Ovary (tissue), 9 donors: Measurements from ENCODE around the gene GMPS. TPM values are rescaled to one million over a fixed set of nuclear protein-coding genes. Genes with fewer than 3 reads are reported as not detected.

ENCODE experiments used
- DNase-seq, 5 donors: peaks; one replicate each; pipeline ENCODE4 v3.0.0-alpha.2; 2019 to 2020
- H3K27ac ChIP-seq, 2 donors: fragments of 200-600 bp; one replicate each; pipeline versions ENCODE4 v1.5.1 to v1.8.0; 2019 to 2022
- H3K27me3 ChIP-seq: fragments of 200-600 bp; one replicate; pipeline ENCODE4 v1.8.0; 2022
- H3K36me3 ChIP-seq: fragments of 200-600 bp; sonication (generic); one replicate; pipeline ENCODE4 v1.5.1; 2019
- H3K4me1 ChIP-seq: one replicate; pipeline ENCODE4 v1.8.1; 2013; ENCODE audit warnings: mild to moderate bottlenecking, moderate library complexity; ENCODE audit not compliant: insufficient read depth
- H3K4me3 ChIP-seq: fragments of 200-600 bp; sonication (generic); one replicate; pipeline ENCODE4 v1.5.1; 2017
- H3K9me3 ChIP-seq, 2 donors: fragments of 200-600 bp in 1 of 2; sonication (generic) in 1 of 2; one replicate each; pipeline versions ENCODE4 v1.5.1 to v1.8.1; 2013 to 2019; ENCODE audit warnings: mild to moderate bottlenecking in 1 of 2, moderate library complexity in 1 of 2
- CTCF ChIP-seq, 3 donors: fragments of 450-650 bp in 2 of 3; fragments of 200-600 bp in 1 of 3; IDR thresholded peaks; one replicate each; pipeline versions ENCODE4 v1.5.1 to v1.8.0; 2016 to 2022; ENCODE audit warnings: antibody characterized with exemption in 3 of 3, mild to moderate bottlenecking in 1 of 3
- EP300 ChIP-seq: sonication (generic); formaldehyde crosslinking; IDR thresholded peaks from one replicate; pipeline ENCODE4 v1.6.1; 2017; ENCODE audit warnings: antibody characterized with exemption
- POLR2A ChIP-seq: fragments of 450-650 bp; IDR thresholded peaks from one replicate; pipeline ENCODE4 v1.6.1; 2017; ENCODE audit warnings: antibody characterized with exemption, mild to moderate bottlenecking, moderate library complexity
- WGBS, 3 donors: extraction: QIAGEN DNeasy Blood & Tissue Kit in 1 of 3; methylation state at CpG; one replicate each; pipeline versions ENCODE4 v1.1.5 to v1.1.7; 2013 to 2017; 5-methylcytosine and 5-hydroxymethylcytosine counted together
- intact Hi-C, 4 donors: fragments of 100-400 bp; cut with DNase I; formaldehyde crosslinking; loops; one replicate each; pipeline versions ENCODE4 v1.11.0 to v1.15.1; 2022 to 2023
- polyA plus RNA-seq, 2 donors: library from polyadenylated mRNA; stranded (reverse); fragments of 200-250 nt in 1 of 2; fragments of 350-450 nt in 1 of 2; fragmentation: Illumina TruSeq in 1 of 2; extraction: RNeasy Lipid Tissue Mini Kit (QIAGEN cat#74804) in 1 of 2; gene quantifications; one replicate each; pipeline ENCODE4 v1.2.3, GENCODE V29; 2013 to 2014
- total RNA-seq, 7 donors: library from RNA; depleted of rRNA in 2 of 7; stranded (reverse); fragments of >200 nt in 2 of 7; fragmentation: NEBNext Ultra II Directional in 3 of 7; extraction: Animal tissue kit (Norgen Biotek cat#: 25700) in 3 of 7; gene quantifications; one replicate each; pipeline versions ENCODE4 v1.1.0 to v1.2.4, GENCODE V29; 2016 to 2023
- donor health status: DM: no; HTN: no; CAD: no; lungs with moderate emphysema.
- donor health status: DM: no; HTN: no; CAD: no.
- donor health status: Bipolar disorder and iron deficiency.
- donor health status: DM: yes; HTN: yes; CAD: no.
- donor health status: DM: no; HTN: no; CAD: no.
- donor health status: DM: yes; HTN: yes; CAD: no.

The GMPS gene
- total and polyA plus RNA-seq, 9 donors, result 16.2 to 62.1 (median 48.8) TPM

- H3K9me3 ChIP-seq, result no peaks in the 10 kb centered on the region
- TF ChIP-seq POLR2A, result no peak
- no peak for TF ChIP-seq EP300
- no peak for TF ChIP-seq CTCF (IDR thresholded peaks at IDR 0.05)
- DNase-seq, result no peak
- H3K4me1 ChIP-seq, result no peaks in the 10 kb centered on the region
- no peak overlapping the region for H3K27ac ChIP-seq
- 79 to 87% (median 82%) methylated on average over 3 of the region's 3 CpGs for WGBS, 3 donors
- H3K4me3 ChIP-seq, result no peak overlapping the region
- no peaks in the 10 kb centered on the region for H3K27me3 ChIP-seq
- intact Hi-C loops, result no loop called here
- H3K36me3 ChIP-seq, result no peaks in the 10 kb centered on the region
These were observed 109.3 kb downstream of the GMPS start for GRCh38 chr3:155979746-155980145.

- TF ChIP-seq POLR2A (no peak), EP300 (no peak), CTCF (IDR thresholded peaks at IDR 0.05) (no peak)
- no peak overlapping the region for H3K27ac ChIP-seq
- WGBS, 3 donors, result 30 to 33% (median 32%) methylated on average over 3 of the region's 3 CpGs
These were observed 111.2 kb downstream of the GMPS start for GRCh38 chr3:155981669-155982068.

GRCh38 chr3:155983834-155984474 is 113.5 kb downstream of the GMPS start:
- TF ChIP-seq CTCF (IDR thresholded peaks at IDR 0.05) (no peak), POLR2A (no peak), EP300 (no peak)
- Histone ChIP-seq H3K9me3 (no peaks in the 10 kb centered on the region), H3K4me3 (no peak overlapping the region), H3K27me3 (no peaks in the 10 kb centered on the region), H3K27ac (no peak overlapping the region), H3K4me1 (no peaks in the 10 kb centered on the region), H3K36me3 (no peaks in the 10 kb centered on the region)
- intact Hi-C loops, result no loop called here
- 88 to 93% (median 91%) methylated on average over 1 of the region's 1 CpG for WGBS, 3 donors
- no peak for DNase-seq

More at GRCh38 chr3:155981669-155982068, 111.2 kb downstream of the GMPS start:
- Histone ChIP-seq H3K9me3 (no peaks in the 10 kb centered on the region), H3K27me3 (no peaks in the 10 kb centered on the region), H3K4me1 (no peaks in the 10 kb centered on the region), H3K36me3 (no peaks in the 10 kb centered on the region), H3K4me3 (no peak overlapping the region)
- no peak for DNase-seq
- intact Hi-C loops, result no loop called here

- no peaks in the 10 kb centered on the region for H3K36me3 ChIP-seq
- no peaks in the 10 kb centered on the region for H3K4me1 ChIP-seq
- no peaks in the 10 kb centered on the region for H3K27me3 ChIP-seq
- H3K9me3 ChIP-seq, result no peaks in the 10 kb centered on the region
- TF ChIP-seq CTCF (IDR thresholded peaks at IDR 0.05) (no peak), POLR2A (no peak), EP300 (no peak)
- intact Hi-C loops, result no loop called here
- DNase-seq, result no peak
- no peak overlapping the region for H3K4me3 ChIP-seq
- no peak overlapping the region for H3K27ac ChIP-seq
- whole genome bisulfite sequencing, 3 donors, result 91 to 96% (median 95%) methylated on average over 6 of the region's 6 CpGs
These were observed 114.5 kb downstream of the GMPS start for GRCh38 chr3:155984791-155985417.
